ENCODE data around the gene FGD5. TPM values are rescaled to one million over a fixed set of nuclear protein-coding genes. Genes with fewer than 3 reads are reported as not detected.

Gene FGD5
- total RNA-seq, 2 experiments from 2014 or later, result 0.10 TPM; not detected in 1

DNA sequence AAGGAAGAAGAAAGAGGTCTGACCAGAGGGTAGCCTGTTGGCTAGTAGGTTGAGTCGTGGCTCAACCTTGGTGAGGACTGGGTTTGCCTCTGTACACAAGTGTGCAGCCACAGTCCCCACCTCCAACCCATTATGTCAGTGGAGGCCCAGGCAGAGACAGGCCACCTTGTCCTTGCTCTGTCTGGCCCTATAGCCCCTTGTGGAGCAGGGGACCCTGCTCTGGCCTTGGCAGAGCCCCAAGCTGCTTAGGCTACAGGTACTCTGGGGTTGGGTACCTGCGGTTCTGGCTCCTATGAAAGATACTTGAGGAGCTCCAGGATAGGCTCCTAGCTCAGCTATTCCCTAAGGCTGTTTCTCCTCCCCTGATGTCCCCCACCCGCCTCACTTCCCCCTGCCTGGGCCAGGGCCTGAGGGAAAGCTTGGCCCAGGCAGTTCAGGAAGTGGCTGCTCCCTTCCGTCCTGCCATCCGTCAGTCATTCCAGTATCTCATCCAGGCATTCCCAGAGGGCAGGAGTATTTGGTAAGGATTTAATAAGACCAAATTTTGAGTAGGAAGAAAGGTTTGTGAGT, 44.0 kb downstream of the FGD5 start:
- H3K9me3 Mint-ChIP-seq, result no peaks in the 10 kb centered on the region
- ChIA-PET CTCF (interaction anchor here (1.9 kb wide), 1 partner anchor 58 kb away, joined by 5 read pairs; no protein-coding TSS in a partner anchor), POLR2A (no interaction called here)
- peaks cover 12% of the 10 kb centered on the region for H3K27me3 Mint-ChIP-seq
- H3K36me3 Mint-ChIP-seq (ENCODE audit: low read depth), result no peaks in the 10 kb centered on the region
- H3K4me1 Mint-ChIP-seq, result no peaks in the 10 kb centered on the region
- H3K4me3 Mint-ChIP-seq, result no peak overlapping the region
- DNase-seq, result no peak
- H3K27ac Mint-ChIP-seq, result no peak overlapping the region

DNA sequence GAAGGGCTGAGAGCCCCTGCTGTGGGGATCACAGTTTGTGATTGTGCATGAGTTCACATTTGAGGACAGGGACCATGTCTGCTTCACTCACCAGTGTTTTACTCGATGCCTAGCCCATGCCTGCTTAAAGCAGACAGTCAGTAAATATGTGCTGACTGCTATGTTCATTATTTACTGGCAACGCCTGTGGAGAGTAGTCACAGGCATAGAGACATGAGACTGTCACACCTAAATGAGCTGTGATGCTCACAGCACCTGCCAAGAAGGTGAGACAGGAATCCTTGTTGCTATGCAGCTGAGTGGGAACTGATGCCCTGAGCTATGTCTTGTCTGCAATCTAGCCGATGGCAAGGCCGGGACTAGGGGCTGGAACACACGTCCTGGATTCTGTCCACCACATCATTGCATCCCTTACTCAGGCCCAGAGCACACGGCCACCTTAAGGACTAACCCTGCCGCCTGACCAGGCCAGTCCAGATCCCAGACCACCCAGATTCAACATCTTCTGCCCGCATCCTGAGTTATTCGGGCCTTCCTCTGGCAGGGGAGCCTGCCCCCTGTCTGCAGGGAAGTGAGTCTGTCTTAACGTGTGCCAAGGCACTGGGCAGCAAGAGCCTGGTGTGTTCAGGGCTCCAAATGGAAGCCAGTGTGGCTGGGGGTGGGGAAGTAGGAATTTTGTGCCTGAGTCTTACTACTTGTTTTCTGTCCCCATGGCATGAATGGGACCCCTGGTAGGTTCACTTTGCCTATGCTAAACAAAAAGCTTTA, 44.8 kb downstream of the FGD5 start:
- ChIA-PET POLR2A (no interaction called here), CTCF (interaction anchor here (1.2 to 1.9 kb wide), 2 partner anchors 27 to 58 kb away, joined by 3 to 5 read pairs; no protein-coding TSS in a partner anchor)
- Mint-ChIP-seq H3K9me3 (no peaks in the 10 kb centered on the region), H3K4me3 (no peak overlapping the region), H3K27me3 (peaks cover 9% of the 10 kb centered on the region), H3K27ac (no peak overlapping the region), H3K4me1 (no peaks in the 10 kb centered on the region), H3K36me3 (ENCODE audit: low read depth) (no peaks in the 10 kb centered on the region)
- no peak for DNase-seq

DNA sequence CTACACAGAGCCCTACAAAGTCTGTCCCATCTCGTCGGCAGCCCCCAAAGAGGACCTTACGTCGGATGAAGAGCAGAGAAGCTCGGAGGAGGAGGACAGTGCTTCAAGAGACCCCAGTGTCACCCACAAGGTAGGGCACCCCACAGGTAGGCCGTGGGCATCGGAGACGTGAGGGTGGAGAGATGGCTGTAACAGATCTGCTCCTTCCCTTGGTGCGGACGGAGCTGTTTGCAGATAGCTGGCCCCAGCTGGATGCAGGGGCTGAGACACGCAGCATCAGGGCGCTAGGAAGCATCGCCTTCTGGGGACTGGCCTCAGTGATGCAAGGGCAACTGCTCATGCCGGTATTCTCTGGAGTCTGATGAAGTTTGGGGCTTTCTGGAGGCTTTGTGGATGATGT, 45.4 kb downstream of the FGD5 start:
- H3K9me3 Mint-ChIP-seq, result no peaks in the 10 kb centered on the region
- POLR2A ChIA-PET, result no interaction called here

DNA sequence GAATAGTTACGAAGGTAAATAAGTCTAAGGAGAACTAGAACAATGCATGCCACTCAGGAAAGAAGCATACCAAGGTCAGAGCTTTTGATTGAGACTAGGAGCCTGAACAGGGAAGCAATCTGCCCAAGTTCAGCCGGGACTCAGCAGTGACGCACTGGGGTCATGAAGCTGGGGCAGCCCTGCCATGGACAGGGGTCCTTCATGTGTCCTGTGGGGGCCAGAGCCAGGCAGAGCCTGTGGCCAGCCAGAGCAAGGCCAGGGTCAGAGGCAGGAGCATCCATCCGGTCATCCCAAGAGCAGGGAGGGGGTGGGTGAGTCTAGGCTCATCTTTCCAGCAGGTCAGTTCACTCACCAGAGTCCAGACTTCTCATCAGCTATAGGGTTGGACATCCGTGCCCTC, 47.9 kb downstream of the FGD5 start:
- H3K36me3 Mint-ChIP-seq (ENCODE audit: low read depth), result no peaks in the 10 kb centered on the region
- H3K9me3 Mint-ChIP-seq, result no peaks in the 10 kb centered on the region
- ChIA-PET POLR2A (no interaction called here), CTCF (no interaction called here)
- H3K27me3 Mint-ChIP-seq, result peaks cover 3% of the 10 kb centered on the region
- H3K4me1 Mint-ChIP-seq, result no peaks in the 10 kb centered on the region
- DNase-seq, result no peak
- no peak overlapping the region for H3K27ac Mint-ChIP-seq
- H3K4me3 Mint-ChIP-seq, result no peak overlapping the region

More for the DNA sequence above, 45.4 kb downstream of the FGD5 start:
- DNase-seq, result no peak
- H3K27ac Mint-ChIP-seq, result no peak overlapping the region
- H3K4me3 Mint-ChIP-seq, result no peak overlapping the region
- no peaks in the 10 kb centered on the region for H3K4me1 Mint-ChIP-seq
- peaks cover 9% of the 10 kb centered on the region for H3K27me3 Mint-ChIP-seq
- CTCF ChIA-PET, result interaction anchor here (1.2 to 1.9 kb wide), 2 partner anchors 27 to 57 kb away, joined by 3 to 5 read pairs; no protein-coding TSS in a partner anchor
- no peaks in the 10 kb centered on the region for H3K36me3 Mint-ChIP-seq (ENCODE audit: low read depth)

DNA sequence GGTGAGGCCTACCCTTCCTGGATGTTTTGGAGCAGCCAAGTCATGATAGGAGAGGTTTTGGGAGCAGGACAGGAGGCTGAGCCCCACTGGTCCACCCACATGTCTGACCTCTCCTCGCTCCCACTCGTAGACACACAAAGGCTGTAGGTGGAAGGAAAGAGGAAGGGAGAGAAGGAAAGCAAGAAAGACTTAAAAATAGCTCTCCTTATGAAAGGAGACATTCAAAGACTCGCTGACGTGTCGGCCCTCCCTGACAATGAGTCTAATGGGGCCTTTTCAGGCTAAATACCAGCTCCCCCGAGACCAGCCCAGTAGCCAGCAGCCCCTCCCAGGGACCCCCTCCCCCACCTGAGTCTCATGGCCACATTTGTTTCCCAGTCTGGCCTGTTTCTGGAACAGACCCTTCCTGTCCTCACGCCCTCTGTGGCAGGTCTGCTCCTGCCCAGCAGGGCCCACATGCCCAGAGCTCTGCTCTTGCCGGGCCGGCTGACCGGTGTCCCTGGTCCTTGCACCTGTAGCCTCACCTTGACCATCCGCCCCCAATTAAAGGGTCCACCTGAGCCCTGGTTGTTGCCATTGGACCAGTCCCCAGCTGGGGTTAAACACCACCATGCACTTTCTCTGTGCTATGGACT, 49.3 kb downstream of the FGD5 start:
- no peaks in the 10 kb centered on the region for H3K4me1 Mint-ChIP-seq
- no peaks in the 10 kb centered on the region for H3K36me3 Mint-ChIP-seq (ENCODE audit: low read depth)
- CTCF ChIA-PET, result no interaction called here
- H3K4me3 Mint-ChIP-seq, result no peak overlapping the region
- no peaks in the 10 kb centered on the region for H3K9me3 Mint-ChIP-seq
- POLR2A ChIA-PET, result no interaction called here
- H3K27me3 Mint-ChIP-seq, result peaks cover 3% of the 10 kb centered on the region
- no peak overlapping the region for H3K27ac Mint-ChIP-seq
- DNase-seq, result no peak

DNA sequence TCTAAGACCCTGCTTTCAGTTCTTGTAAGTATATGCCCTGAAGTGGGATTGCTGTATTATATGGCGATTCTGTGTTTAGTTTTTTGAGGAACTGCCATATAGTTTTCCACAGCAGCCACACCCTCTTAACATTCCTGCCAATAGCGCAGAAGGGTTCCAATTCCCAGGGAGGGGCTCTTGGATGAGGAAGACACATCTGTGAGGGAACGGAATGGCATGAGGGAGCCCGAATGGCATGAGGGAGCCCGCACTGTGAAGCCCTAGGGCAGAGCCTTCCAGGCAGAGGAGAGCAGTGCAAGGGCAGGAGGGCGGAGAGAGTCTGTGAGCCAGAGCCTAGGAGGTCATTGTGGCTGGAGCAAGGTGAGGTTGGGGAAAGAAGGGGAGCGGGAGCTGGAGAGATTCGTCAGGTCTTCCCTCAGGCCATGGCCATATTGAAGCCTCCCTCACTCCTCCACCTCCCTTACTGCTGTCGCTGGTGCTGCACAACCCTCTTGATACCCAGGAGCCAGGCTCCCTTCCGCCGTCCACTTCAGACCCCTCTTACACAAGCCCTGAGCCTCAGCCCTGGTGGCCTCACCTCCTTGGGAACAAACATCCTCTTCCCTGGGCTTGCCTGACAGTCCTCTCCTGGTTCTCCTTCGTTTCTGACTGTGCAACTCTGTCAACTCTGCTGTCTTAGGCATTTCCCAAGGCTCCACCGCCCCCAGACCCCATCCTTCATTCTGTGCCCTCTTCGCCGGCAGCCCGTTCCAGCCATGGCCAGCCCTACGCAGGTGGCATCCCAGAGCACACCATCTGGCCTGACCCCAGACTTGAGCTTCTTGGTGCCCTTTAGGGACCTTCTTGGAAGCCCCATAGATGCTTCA, 51.4 kb downstream of the FGD5 start:
- Mint-ChIP-seq H3K9me3 (no peaks in the 10 kb centered on the region), H3K4me3 (no peak overlapping the region), H3K36me3 (ENCODE audit: low read depth) (no peaks in the 10 kb centered on the region), H3K4me1 (no peaks in the 10 kb centered on the region), H3K27ac (no peak overlapping the region), H3K27me3 (peaks cover 5% of the 10 kb centered on the region)
- ChIA-PET POLR2A (no interaction called here), CTCF (no interaction called here)
- DNase-seq, result no peak

DNA sequence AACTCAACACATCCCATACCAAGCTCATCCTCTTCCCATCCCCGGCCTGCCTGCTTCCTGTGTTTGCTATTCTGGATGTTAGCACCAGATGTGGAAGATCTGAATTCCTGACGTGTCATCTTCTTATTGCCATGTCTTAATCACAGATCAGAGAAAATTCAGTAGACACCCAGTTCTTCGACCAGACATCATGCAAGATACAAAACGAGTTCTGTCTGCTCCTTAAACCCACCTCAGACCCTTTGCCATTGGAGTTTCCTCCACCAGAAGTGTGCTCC, 52.0 kb downstream of the FGD5 start:
- DNase-seq, result no peak
- no peaks in the 10 kb centered on the region for H3K9me3 Mint-ChIP-seq
- ChIA-PET POLR2A (no interaction called here), CTCF (no interaction called here)
- H3K27ac Mint-ChIP-seq, result no peak overlapping the region
- no peaks in the 10 kb centered on the region for H3K36me3 Mint-ChIP-seq (ENCODE audit: low read depth)
- no peak overlapping the region for H3K4me3 Mint-ChIP-seq
- peaks cover 5% of the 10 kb centered on the region for H3K27me3 Mint-ChIP-seq
- H3K4me1 Mint-ChIP-seq, result no peaks in the 10 kb centered on the region

DNA sequence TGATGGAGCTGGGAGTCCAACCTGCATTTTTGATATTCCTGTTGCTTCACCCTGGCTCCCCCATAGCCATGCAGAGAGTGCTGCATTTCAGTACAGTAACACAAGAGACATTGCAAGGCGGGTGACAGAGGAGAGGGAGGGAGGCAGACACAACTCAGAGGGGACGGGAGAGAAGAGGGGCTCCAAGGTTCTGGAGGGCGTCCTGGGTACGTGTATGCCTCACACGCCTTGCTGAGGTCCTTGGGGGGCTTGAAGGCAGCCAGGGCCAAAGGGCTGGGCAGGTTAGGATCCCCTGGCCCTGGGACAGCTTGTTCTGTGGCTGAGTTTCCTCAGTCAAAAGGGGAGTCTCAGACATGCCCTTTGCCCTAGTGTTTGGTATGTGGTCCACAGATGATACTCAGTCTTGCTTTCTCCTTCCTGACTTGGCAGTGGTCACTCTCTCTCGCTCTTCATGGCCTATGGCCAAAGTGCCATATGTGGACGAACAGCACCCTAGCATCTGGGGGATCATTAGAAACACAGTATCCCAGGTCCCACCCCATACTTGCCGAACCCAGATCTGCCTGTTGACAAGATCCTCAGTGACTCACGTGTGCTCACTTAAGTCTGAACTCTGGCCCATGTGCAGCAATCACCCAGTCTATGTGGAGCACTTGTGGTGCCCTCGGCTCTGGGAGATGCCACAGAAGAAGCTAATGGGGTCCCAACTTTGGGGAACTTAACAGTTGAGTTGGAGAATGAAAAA, 52.9 kb downstream of the FGD5 start:
- H3K27ac Mint-ChIP-seq, result no peak overlapping the region
- H3K36me3 Mint-ChIP-seq (ENCODE audit: low read depth), result no peaks in the 10 kb centered on the region
- H3K4me1 Mint-ChIP-seq, result no peaks in the 10 kb centered on the region
- CTCF ChIA-PET, result no interaction called here
- DNase-seq, result no peak
- no peak overlapping the region for H3K4me3 Mint-ChIP-seq
- POLR2A ChIA-PET, result no interaction called here
- peaks cover 5% of the 10 kb centered on the region for H3K27me3 Mint-ChIP-seq
- no peaks in the 10 kb centered on the region for H3K9me3 Mint-ChIP-seq

DNA sequence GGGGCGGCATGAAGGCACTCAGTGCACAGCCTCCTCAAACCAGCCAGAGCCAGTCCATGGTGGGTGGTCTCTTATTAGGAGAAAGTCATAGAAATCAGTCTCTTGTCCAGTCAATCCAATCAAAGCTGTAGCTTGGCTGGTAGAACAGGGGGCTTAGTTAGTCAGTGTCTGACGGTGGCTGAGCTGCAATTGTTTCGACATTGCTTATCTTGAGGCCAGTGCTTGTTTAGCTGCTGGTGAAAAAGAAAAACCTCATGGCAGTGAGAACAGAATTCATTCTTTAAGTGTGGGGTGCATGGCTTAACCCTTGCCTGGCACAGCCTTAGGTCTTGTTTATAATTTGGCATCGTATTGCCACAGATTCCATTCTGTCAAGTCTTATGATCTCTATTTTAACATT, 53.9 kb downstream of the FGD5 start:
- H3K27me3 Mint-ChIP-seq, result peaks cover 5% of the 10 kb centered on the region
- H3K36me3 Mint-ChIP-seq (ENCODE audit: low read depth), result no peaks in the 10 kb centered on the region
- H3K4me3 Mint-ChIP-seq, result no peak overlapping the region
- CTCF ChIA-PET, result interaction anchor here (0.6 kb wide), 1 partner anchor 166 kb away, joined by 3 read pairs; no protein-coding TSS in a partner anchor
- no peaks in the 10 kb centered on the region for H3K9me3 Mint-ChIP-seq
- no peaks in the 10 kb centered on the region for H3K4me1 Mint-ChIP-seq
- POLR2A ChIA-PET, result interaction anchor here (0.6 kb wide), 1 partner anchor 76 kb away, joined by 3 read pairs; no protein-coding TSS in a partner anchor
- DNase-seq, result no peak
- H3K27ac Mint-ChIP-seq, result no peak overlapping the region

DNA sequence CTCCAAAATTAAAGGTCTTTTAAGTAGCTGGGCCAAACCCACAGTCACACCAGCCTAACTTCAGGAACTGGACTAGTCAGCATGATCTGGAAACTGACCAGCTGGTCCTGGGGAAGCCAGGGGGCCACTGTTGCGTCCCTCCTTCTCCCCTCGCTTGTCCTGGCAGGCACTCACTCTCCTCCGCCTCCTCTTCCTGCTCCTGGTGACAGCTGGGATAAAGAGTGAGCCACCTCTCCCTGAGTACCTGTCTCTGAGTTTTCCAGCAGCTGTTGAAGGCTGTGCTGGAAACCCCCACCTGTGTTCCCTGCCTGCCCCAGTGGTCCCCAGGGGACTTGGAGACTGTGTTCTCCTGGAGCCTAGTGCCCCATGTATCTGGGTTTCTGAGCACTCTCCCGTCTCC, 56.0 kb downstream of the FGD5 start:
- CTCF ChIA-PET, result no interaction called here
- POLR2A ChIA-PET, result interaction anchor here (1.0 kb wide), 1 partner anchor 16 kb away, joined by 4 read pairs; no protein-coding TSS in a partner anchor
- Mint-ChIP-seq H3K4me3 (no peak overlapping the region), H3K9me3 (no peaks in the 10 kb centered on the region), H3K4me1 (peaks cover 10% of the 10 kb centered on the region), H3K27me3 (peaks cover 2% of the 10 kb centered on the region), H3K27ac (no peak overlapping the region), H3K36me3 (ENCODE audit: low read depth) (no peaks in the 10 kb centered on the region)
- no peak for DNase-seq

DNA sequence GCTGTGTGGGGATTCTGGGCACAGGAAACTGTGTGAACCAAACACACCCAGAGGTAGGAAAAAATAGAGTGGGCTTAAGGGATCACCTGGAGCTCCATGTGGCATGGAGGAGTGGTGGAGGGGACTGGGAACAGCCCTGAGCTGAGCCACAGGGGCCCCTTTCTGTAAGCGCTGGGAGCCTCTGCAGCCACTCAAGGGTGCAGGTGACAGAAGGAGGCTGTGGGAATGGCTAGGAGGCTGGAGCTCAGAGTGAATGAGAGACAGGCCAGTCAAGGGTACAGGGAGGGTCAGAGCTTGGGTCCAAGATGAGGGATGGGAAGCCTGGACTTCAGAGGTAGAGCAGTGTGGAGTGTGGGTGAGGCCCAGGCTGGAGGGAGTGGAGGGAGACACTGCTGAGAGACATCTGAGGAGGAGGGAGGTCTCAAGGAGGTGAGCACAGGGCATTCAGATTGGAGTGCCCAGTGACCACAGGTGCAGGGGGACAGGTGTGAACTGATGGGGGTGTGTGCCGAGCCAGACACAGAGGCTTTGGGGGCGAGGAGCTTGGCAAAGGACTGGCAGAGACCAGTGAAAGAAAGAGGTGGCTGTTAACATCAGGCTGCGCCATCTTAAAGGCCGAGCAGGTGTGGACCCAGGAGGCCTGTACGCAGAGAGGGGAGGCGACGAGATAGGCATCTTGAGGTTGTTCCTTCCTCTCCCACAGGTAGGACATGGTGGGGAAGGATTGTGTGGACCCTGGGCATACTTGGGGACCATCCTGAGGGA, 56.8 kb downstream of the FGD5 start:
- CTCF ChIA-PET, result no interaction called here
- POLR2A ChIA-PET, result interaction anchor here (1.0 kb wide), 1 partner anchor 15 kb away, joined by 4 read pairs; no protein-coding TSS in a partner anchor
- H3K9me3 Mint-ChIP-seq, result no peaks in the 10 kb centered on the region
- H3K4me1 Mint-ChIP-seq, result peaks cover 13% of the 10 kb centered on the region
- H3K36me3 Mint-ChIP-seq (ENCODE audit: low read depth), result no peaks in the 10 kb centered on the region
- no peak overlapping the region for H3K4me3 Mint-ChIP-seq
- DNase-seq, result no peak
- no peak overlapping the region for H3K27ac Mint-ChIP-seq
- H3K27me3 Mint-ChIP-seq, result peaks cover 2% of the 10 kb centered on the region

DNA sequence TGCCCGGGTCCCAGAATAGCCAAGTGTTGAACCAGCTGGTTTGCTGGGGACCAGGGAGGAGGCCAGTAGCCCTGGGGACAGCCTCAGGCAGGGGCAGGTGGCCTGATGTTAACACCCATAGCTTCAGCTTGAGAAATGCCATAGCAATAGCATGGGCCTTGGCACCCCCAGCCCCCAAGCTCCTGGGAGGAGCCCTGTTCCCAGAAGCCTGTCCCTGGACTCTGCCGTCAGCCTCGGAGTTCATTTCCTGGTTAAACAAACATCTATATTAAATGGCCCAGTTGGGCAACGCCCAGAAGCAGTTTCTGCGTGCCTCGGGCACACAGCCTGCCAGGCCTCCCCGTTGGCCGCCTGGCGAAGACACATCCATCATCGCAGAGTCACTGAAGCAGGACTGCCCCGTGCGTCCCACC, 58.2 kb downstream of the FGD5 start:
- Mint-ChIP-seq H3K4me1 (peaks cover 21% of the 10 kb centered on the region), H3K27ac (no peak overlapping the region), H3K27me3 (peaks cover 2% of the 10 kb centered on the region), H3K9me3 (no peaks in the 10 kb centered on the region), H3K36me3 (ENCODE audit: low read depth) (no peaks in the 10 kb centered on the region), H3K4me3 (no peak overlapping the region)
- CTCF ChIA-PET, result no interaction called here
- POLR2A ChIA-PET, result no interaction called here
- no peak for DNase-seq
